T-helper 2 cell treated with Interferon-gamma antibody and Interleukin-4, amounts not matched to agents 100 ng/mL and 5 ng/mL, for 36 hours (primary cell): ENCODE data around the gene MZB1. TPM values are rescaled to one million over a fixed set of nuclear protein-coding genes. Genes with fewer than 3 reads are reported as not detected.
"Not testable (repeated sequence)": the region's sequence is repeated elsewhere in the genome, so short reads cannot be mapped to it uniquely, and the experiment has no call there.

Source experiments
- intact Hi-C: fragments of 100-400 bp; cut with micrococcal nuclease; formaldehyde crosslinking; loops from one replicate; pipeline ENCODE4 v1.15.1; 2023
- total RNA-seq: library from RNA; stranded (reverse); gene quantifications from 2 replicates; pipeline ENCODE4 v1.2.3, GENCODE V29; 2022

The MZB1 gene
- total RNA-seq, 1 donor from 2014 or later: 65.3 TPM

- intact Hi-C loops: no loop called here
These were observed 9.9 kb downstream of the MZB1 start for GRCh38 chr5:139379626-139380449.

- intact Hi-C loops: no loop called here
These were observed 10.8 kb downstream of the MZB1 start for GRCh38 chr5:139378941-139379361.

- intact Hi-C loops: no loop called here
These were observed 11.4 kb downstream of the MZB1 start for GRCh38 chr5:139378101-139378825.

- intact Hi-C loops: no loop called here
These were observed 12.5 kb downstream of the MZB1 start for GRCh38 chr5:139377226-139377625.

- intact Hi-C loops: no loop called here
These were observed 13.3 kb downstream of the MZB1 start for GRCh38 chr5:139376364-139376763.

- intact Hi-C loops: no loop called here
These were observed 14.8 kb downstream of the MZB1 start for GRCh38 chr5:139374909-139375308.

- intact Hi-C loops: no loop called here
These were observed 18.0 kb downstream of the MZB1 start for GRCh38 chr5:139371482-139372435.

- intact Hi-C loops: no loop called here
These were observed 20.5 kb downstream of the MZB1 start for GRCh38 chr5:139369181-139369580.

GRCh38 chr5:139368613-139369012, 21.1 kb downstream of the MZB1 start:
- intact Hi-C loops: no loop called here

- intact Hi-C loops: no loop called here
These were observed 25.2 kb downstream of the MZB1 start for GRCh38 chr5:139364466-139364865.

GRCh38 chr5:139363937-139364336, 25.8 kb downstream of the MZB1 start:
- intact Hi-C loops: no loop called here

GRCh38 chr5:139361835-139362429, 27.8 kb downstream of the MZB1 start:
- intact Hi-C loops: no loop called here

GRCh38 chr5:139360384-139360783, 29.3 kb downstream of the MZB1 start:
- intact Hi-C loops: no loop called here

GRCh38 chr5:139358064-139358463, 31.6 kb downstream of the MZB1 start:
- intact Hi-C loops: no loop called here

GRCh38 chr5:139355900-139356299, 33.8 kb downstream of the MZB1 start:
- intact Hi-C loops: not testable (repeated sequence)

GRCh38 chr5:139354186-139354585, 35.5 kb downstream of the MZB1 start:
- intact Hi-C loops: no loop called here

GRCh38 chr5:139347863-139348262, 41.9 kb downstream of the MZB1 start:
- intact Hi-C loops: not testable (repeated sequence)

- intact Hi-C loops: not testable (repeated sequence)
These were observed 44.3 kb downstream of the MZB1 start for GRCh38 chr5:139345442-139345841.

- intact Hi-C loops: loop anchor here (5.0 kb wide), 3 partner anchors 72 to 763 kb away; partner anchors contain the start of gene SIL1
These were observed 45.5 kb downstream of the MZB1 start for GRCh38 chr5:139344177-139344576.

GRCh38 chr5:139343476-139343875, 46.2 kb downstream of the MZB1 start:
- intact Hi-C loops: loop anchor here (5.0 kb wide), 3 partner anchors 71 to 764 kb away; partner anchors contain the start of gene SIL1

- intact Hi-C loops: loop anchor here (1.0 to 5.0 kb wide), 4 partner anchors 70 to 765 kb away; partner anchors contain the start of genes SIL1 and UBE2D2
These were observed 47.3 kb downstream of the MZB1 start for GRCh38 chr5:139342423-139342723.
